Stimulated activated naive CD4-positive, alpha-beta T cell (primary cell): ENCODE measurements around the gene RPL15.

Experiments
- DNase-seq, 6 experiments: peaks; one replicate each; lab custom pipeline; 2025; lab: John Stamatoyannopoulos, UW

The RPL15 gene

GRCh38 chr3:23931597-23931996 is 14.7 kb downstream of the RPL15 start:
- DNase-seq = no peak

DNA sequence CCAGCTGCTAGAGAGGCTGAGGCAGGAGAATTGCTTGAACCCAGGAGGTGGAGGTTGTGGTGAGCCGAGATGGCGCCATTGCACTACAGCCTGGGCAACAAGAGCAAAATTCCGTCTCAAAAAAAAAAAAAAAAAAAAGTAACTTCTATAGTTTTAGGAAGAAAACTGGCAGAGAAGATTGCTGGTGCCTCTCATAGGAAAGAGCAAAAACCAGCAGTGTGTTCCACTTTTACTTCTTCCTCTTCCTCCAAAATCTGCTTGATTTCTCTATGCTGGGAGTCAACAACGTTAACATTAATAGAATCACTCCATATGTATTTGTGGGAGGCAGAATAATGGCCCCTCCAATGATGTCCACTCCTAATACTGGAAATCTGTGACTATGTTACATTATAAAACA is 15.6 kb downstream of the RPL15 start:
- no peak for DNase-seq

DNA sequence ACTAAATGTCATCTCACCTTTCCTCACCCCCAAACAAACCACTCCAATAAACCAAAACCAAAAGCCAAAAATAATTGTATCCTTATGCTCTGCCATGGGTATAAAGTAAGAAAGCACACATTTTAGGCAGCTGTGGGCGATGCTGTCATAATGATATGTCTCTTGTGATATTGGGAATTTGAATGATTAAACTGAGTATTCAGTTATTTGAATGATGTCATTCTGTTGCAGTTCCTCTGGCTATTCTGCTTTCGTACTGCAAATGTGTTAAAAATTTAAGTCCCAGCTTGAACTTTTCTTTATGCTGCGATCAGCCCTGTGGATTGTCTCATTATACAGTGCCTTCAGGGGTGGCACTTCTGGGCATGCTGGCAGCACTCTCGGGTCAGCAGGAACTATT is 17.3 kb downstream of the RPL15 start:
- DNase-seq = no peak

DNA sequence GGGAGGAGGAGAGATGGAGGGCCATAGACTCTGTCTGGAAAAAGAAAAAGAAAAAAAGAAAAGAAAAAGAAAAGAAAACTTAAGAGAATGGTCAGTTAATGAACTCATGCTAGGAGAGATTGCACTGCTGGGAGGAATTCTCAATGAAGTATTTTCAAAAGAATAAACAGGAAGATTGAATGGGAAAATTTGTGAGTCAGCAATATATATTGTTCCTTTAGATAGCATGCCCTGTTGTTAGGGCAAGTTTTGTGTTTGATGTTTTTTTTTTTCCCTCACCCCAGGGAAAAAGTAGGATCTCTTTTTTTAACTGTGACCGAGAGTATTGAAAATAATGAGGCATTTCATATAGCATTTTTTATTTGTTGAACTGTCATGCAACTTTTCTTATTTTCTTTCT is 20.4 kb downstream of the RPL15 start:
- no peak for DNase-seq

GRCh38 chr3:23938688-23939087 is 21.8 kb downstream of the RPL15 start:
- no peak for DNase-seq

DNA sequence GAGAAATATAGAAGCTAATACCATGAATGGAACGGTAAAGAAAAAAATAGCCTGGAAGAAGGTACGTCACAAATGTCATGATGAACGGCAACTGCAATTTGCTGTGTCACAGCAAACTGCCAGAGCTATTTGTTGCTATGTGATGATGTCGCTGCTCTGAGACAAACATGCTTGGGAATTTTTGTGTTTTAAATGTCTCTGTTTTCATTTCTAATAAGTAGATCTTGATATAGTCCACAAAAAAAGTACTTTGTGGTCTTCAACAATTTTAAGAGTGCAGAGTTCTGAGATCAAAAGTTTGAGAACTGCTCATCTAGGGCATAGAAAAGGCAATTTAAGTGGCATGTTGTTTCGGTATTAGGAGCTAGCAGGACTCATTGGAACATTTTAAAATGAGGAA is 23.8 kb downstream of the RPL15 start:
- no peak for DNase-seq

GRCh38 chr3:23941440-23941839 is 24.5 kb downstream of the RPL15 start:
- no peak for DNase-seq

DNA sequence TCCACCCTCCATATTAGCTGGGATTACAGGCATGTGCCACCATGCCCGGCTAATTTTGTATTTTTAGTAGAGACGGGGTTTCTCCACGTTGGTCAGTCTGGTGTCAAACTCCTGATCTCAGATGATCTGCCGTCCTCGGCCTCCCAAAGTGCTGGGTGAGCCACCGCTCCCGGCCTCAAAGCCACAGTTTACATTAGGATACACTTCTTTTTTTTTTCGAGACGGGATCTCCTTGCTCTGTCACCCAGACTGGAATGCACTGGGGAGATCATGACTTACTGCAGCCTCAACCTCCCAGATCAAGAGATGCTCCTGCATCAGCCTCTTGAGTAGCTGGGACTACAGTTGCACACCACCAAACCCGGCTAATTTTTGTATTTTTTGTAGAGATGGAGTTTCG is 25.6 kb downstream of the RPL15 start:
- DNase-seq = no peak

GRCh38 chr3:23944007-23944783 is 27.3 kb downstream of the RPL15 start:
- peak in 2 of 6 experiments; percentile 23 to 53 for DNase-seq

GRCh38 chr3:23944861-23945662 is 28.1 kb downstream of the RPL15 start, which contains the start of gene NR1D2:
Gene NR1D2 (plus strand): TSS chr3:23945286. CDS start chr3:23945579, 293 bp downstream.
- DNase-seq = peak; percentile 57 to 73 (median 71)

- DNase-seq = no peak
Observed at GRCh38 chr3:23945663-23945912, 28.7 kb downstream of the RPL15 start.

- DNase-seq = peak; percentile 96 to 98 (median 96)
Observed at GRCh38 chr3:23945913-23946687, 29.2 kb downstream of the RPL15 start.

DNA sequence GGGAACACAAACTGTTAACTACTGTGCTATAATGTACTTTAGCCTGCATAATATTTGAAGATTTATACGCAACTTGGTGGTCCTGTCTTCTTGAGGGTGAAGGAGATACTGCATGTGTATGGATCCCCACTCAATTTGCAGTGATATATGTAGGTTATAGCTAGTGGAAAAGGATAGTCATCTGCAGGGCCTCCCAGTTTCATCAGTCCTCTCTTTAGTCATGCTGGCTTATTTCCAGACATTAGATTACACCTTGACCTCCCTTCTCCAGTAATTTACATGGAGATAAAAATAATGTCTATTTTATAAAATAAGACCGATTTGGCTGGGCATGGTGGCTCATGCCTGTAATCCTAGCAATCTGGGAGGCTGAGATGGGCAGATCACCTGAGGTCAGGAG is 31.8 kb downstream of the RPL15 start:
- DNase-seq = no peak

- DNase-seq = no peak
Observed at GRCh38 chr3:23949784-23950183, 32.9 kb downstream of the RPL15 start.

DNA sequence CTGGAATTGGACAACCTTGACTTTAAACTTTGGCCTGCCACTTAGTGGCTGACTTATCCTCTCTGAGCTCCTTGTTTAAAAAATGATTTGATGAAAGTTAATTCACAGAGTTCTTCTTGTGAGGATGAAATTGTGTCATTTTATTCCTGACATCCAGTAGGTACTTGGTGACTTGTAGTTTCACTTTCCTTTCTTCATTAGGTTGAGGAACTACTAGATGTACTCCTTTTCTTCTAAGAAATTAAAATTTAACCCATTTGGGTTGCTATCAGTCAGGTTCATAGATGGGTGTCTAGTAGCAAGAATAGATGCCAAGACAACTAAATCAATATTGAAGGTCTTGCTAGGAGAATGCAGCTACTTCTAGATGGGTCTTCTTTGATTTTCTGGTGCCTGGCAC is 33.4 kb downstream of the RPL15 start:
- peak in 1 of 6 experiments; percentile 8 for DNase-seq

DNA sequence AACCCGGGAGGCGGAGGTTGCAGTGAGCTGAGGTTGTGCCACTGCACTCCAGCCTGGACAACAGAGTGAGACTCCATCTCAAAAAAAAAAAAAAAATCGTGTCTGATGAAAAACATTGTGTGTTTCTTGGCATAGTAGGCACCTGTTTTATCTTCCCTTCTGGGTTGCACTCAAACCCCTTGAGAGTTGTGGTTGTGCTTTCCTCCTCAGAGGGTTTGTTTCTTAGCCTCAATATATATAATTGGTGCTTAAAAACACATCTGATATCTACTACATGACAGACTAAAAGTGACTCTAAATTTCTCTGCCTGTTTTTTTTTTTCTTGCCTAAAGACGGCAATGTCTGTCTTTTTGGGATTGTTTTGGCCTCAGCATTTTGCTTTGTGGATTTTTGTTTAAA is 35.7 kb downstream of the RPL15 start:
- no peak for DNase-seq

GRCh38 chr3:23953523-23953922 is 36.6 kb downstream of the RPL15 start:
- no peak for DNase-seq

DNA sequence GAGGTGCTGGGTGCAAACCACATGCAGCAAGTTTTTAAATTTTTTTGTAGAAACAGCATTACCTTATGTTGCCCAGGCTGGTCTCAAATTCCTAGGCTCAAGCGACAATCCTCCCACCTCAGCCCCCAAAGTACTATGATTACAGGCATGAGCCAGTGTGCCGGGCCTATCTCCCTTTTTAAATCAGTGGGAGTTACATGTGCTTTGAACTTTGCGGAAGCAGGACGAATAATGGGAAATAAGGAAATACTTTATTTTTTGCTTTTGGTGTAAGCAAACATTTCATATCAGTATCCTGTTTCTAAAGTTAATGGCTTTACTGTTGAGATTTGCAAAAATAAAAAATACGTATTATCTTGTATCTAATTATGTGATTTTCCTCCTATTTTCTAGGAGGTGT is 37.2 kb downstream of the RPL15 start:
- DNase-seq = no peak

DNA sequence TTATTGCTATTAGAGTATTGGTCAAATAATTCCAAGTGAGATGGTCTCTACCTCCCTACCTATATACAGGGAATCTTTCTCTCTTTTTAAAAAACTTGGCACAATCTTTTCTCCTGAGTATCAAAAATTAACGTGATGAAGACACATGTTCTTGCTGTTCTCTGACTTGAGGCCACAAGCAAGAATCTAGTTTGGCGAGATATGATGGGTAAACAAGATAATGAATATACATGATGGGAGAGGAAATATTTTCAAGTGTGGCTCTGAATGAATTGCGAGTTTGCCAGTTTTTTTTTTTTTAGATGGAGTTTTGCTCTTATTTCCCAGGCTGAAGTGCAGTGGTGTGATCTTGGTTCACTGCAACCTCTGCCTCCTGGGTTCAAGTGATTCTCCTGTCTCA is 39.8 kb downstream of the RPL15 start:
- DNase-seq = no peak

DNA sequence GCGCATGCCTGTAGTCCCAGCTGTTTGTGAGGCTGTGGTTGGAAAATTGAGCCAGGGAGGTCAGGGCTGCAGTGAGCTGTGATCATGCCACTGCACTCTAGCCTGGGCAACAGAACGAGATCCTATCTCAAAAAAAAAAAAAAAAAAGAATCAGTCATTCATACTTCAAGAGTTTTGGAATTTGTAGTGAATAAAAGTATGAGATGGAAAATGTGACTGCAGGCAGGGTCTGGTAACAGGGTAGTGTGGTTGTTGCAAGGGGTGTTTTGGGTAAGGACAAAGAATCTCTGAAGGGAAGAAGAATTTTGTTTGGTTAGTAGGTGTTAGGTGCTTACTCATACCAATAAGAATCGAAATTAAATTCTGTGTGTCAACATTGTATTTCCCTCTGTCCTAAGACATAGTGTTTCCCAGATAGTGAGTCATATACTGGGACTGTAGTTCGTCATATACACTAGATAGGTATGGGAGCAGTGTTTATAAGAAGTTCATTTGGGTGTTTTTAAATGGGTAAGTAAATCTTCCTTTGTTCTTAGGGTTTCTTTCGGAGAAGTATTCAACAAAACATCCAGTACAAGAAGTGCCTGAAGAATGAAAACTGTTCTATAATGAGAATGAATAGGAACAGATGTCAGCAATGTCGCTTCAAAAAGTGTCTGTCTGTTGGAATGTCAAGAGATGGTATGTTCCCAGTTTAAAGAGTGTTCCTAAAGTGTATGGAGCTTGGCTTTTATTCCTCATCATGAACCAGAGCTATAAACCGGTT is 42.4 kb downstream of the RPL15 start:
- DNase-seq = no peak

DNA sequence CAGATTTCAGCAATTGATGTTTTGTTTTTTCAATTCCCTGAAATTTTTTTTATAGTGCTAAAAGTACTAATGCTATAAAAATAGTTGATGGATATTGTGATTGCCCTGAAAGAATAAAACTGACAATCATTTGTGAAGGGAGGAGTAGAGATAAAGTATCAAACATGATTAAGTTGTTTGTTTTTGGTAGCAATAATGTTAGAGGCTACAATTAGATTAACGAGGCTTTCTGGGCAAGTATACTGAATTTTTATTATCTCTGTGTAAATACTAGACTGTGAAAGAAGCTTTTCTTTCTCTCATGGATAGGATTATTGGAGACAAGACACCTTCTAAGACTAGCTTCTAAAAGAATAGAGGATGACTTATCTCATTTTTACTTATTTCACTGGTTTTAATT is 43.7 kb downstream of the RPL15 start:
- no peak for DNase-seq

DNA sequence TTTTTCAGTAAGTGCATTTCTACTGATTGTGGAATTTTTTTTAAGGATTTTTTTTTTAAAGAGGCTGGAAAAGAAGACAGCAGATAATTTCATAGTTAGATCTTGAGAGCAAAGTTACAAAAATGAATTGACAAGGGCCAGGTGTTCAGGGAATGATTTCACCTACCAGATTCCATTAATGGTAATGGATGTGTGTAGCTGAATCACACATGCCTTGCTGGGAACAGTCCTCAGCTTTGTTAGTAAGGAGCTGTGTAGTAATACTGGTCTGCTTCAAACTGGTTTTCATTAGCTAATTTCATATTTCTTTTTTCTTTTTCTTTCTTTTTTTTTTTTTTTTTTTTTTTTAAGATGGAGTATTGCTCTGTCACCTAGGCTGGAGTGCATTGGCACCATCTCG is 44.1 kb downstream of the RPL15 start:
- DNase-seq = no peak
